Neural progenitor cell (in vitro differentiated cells): ENCODE data around the gene TOX2. TPM values are rescaled to one million over a fixed set of nuclear protein-coding genes. Genes with fewer than 3 reads are reported as not detected.
A peak's percentile ranks its signal among the peaks of the same experiment; 100 is the strongest.

Experiments
- DNase-seq: peaks from one replicate; pipeline ENCODE4 v3.0.0-alpha.2; 2016; ENCODE audit warnings: low spot score
- H2AFZ ChIP-seq: fragments of 200-600 bp; sonication (generic); replicated peaks from 2 replicates; pipeline ENCODE4 v1.6.1; 2016; ENCODE audit warnings: antibody characterized with exemption
- H3F3A ChIP-seq: fragments of 200-600 bp; sonication (generic); 2 replicates; pipeline ENCODE4 v1.6.1; 2016; ENCODE audit warnings: antibody characterized with exemption, low read depth
- H3K27ac ChIP-seq: fragments of 200-600 bp; sonication (generic); 2 replicates; pipeline ENCODE4 v1.5.1; 2016; ENCODE audit warnings: mild to moderate bottlenecking
- H3K27me3 ChIP-seq: fragments of 200-600 bp; sonication (generic); 2 replicates; pipeline ENCODE4 v1.6.1; 2016; ENCODE audit warnings: mild to moderate bottlenecking, moderate library complexity
- H3K36me3 ChIP-seq: fragments of 200-600 bp; sonication (generic); 2 replicates; pipeline ENCODE4 v1.5.1; 2016
- H3K4me1 ChIP-seq: fragments of 200-600 bp; sonication (generic); 2 replicates; pipeline ENCODE4 v1.6.1; 2016; ENCODE audit warnings: mixed run types
- H3K4me2 ChIP-seq: fragments of 200-600 bp; sonication (generic); 2 replicates; pipeline ENCODE4 v1.6.1; 2016
- H3K4me3 ChIP-seq: fragments of 200-600 bp; sonication (generic); 2 replicates; pipeline ENCODE4 v1.5.1; 2016
- H3K79me2 ChIP-seq: fragments of 200-600 bp; sonication (generic); 2 replicates; pipeline ENCODE4 v1.6.1; 2016; ENCODE audit warnings: low read depth
- H3K9ac ChIP-seq: fragments of 200-600 bp; sonication (generic); 2 replicates; pipeline ENCODE4 v1.6.1; 2016
- H3K9me3 ChIP-seq: fragments of 200-600 bp; sonication (generic); 2 replicates; pipeline ENCODE4 v1.5.1; 2016; ENCODE audit warnings: low read depth
- H4K20me1 ChIP-seq: fragments of 200-600 bp; sonication (generic); 2 replicates; pipeline ENCODE4 v1.6.1; 2016; ENCODE audit warnings: low read depth
- H3K27ac Mint-ChIP-seq: 3 replicates; pipeline ENCODE4 v1.8.0; 2021; ENCODE audit warnings: mixed read lengths
- H3K27me3 Mint-ChIP-seq: 2 replicates; pipeline ENCODE4 v1.8.0; 2022; ENCODE audit warnings: low read depth, mild to moderate bottlenecking, inconsistent platforms, moderate library complexity, mixed read lengths; ENCODE audit not compliant: insufficient read depth
- H3K36me3 Mint-ChIP-seq: 3 replicates; pipeline ENCODE4 v1.8.0; 2021; ENCODE audit warnings: mixed read lengths
- H3K4me1 Mint-ChIP-seq: 3 replicates; pipeline ENCODE4 v1.8.0; 2021; ENCODE audit warnings: mixed read lengths
- H3K4me3 Mint-ChIP-seq: 3 replicates; pipeline ENCODE4 v1.8.0; 2021; ENCODE audit warnings: mild to moderate bottlenecking, moderate library complexity, mixed read lengths
- H3K9me3 Mint-ChIP-seq: 3 replicates; pipeline ENCODE4 v1.8.0; 2020; ENCODE audit warnings: mixed read lengths
- EZH2 ChIP-seq: fragments of 200-600 bp; sonication (generic); IDR thresholded peaks from 2 replicates; pipeline ENCODE4 v1.6.1; 2017; ENCODE audit warnings: antibody characterized with exemption, mild to moderate bottlenecking, moderate library complexity
- EZH2phosphoT487 ChIP-seq: fragments of 200-600 bp; sonication (generic); IDR thresholded peaks from 2 replicates; pipeline ENCODE4 v1.6.1; 2017; ENCODE audit warnings: antibody characterized with exemption
- total RNA-seq: library from RNA; depleted of rRNA; stranded (reverse); fragments of >200 nt; gene quantifications from 2 replicates; pipeline ENCODE4 v1.2.3, GENCODE V29; 2015; ENCODE audit warnings: low replicate concordance
- TF ChIP-seq, protein P1 (sequence below): fragments of 200-600 bp; sonication (generic); IDR thresholded peaks from 2 replicates; pipeline ENCODE4 v1.5.1; 2017; ENCODE audit warnings: antibody characterized with exemption, mild to moderate bottlenecking

The TOX2 gene
- total RNA-seq, 1 donor from 2014 or later: not detected

DNA sequence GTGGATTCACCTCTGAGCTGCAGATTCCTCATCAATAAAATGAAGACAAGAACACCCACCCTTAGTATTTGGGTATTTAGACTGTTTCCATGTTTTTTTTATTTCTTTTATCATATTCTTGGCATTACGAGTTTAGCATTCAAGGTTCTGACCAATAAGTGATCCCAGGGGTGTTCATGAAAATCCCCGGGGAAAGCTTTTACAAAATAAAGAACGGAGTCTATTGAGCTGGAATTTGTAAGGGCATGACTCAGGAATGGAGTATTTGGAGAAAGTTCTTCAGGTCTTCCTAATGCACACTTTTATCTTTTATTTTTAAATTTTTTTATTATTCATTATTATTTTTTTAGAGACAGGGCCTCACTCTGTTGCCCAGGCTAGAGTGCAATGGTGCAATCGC is 19.4 kb upstream of the TOX2 start:
- peak overlapping the region; percentile 80 for H2AFZ ChIP-seq
- H3K4me1 ChIP-seq: peaks cover 38% of the 10 kb centered on the region
- H3K4me2 ChIP-seq: peak overlapping the region; percentile 68
- Mint-ChIP-seq H3K27ac (no peak overlapping the region), H3K36me3 (no peaks in the 10 kb centered on the region), H3K9me3 (peaks cover 25% of the 10 kb centered on the region), H3K4me1 (peaks cover 38% of the 10 kb centered on the region), H3K27me3 (peaks cover 6% of the 10 kb centered on the region), H3K4me3 (no peak overlapping the region)
- peaks cover 17% of the 10 kb centered on the region for H3F3A ChIP-seq
- no peak overlapping the region for H3K9ac ChIP-seq
- H3K4me3 ChIP-seq: no peak overlapping the region
- no peak overlapping the region for H3K27ac ChIP-seq
- no peaks in the 10 kb centered on the region for H3K27me3 ChIP-seq
- peaks cover 9% of the 10 kb centered on the region for H3K9me3 ChIP-seq
- TF ChIP-seq EZH2phosphoT487: no peak
- TF ChIP-seq, protein P1, sequence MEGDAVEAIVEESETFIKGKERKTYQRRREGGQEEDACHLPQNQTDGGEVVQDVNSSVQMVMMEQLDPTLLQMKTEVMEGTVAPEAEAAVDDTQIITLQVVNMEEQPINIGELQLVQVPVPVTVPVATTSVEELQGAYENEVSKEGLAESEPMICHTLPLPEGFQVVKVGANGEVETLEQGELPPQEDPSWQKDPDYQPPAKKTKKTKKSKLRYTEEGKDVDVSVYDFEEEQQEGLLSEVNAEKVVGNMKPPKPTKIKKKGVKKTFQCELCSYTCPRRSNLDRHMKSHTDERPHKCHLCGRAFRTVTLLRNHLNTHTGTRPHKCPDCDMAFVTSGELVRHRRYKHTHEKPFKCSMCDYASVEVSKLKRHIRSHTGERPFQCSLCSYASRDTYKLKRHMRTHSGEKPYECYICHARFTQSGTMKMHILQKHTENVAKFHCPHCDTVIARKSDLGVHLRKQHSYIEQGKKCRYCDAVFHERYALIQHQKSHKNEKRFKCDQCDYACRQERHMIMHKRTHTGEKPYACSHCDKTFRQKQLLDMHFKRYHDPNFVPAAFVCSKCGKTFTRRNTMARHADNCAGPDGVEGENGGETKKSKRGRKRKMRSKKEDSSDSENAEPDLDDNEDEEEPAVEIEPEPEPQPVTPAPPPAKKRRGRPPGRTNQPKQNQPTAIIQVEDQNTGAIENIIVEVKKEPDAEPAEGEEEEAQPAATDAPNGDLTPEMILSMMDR: no peak
- TF ChIP-seq EZH2: no peak
- peaks cover 5% of the 10 kb centered on the region for H3K36me3 ChIP-seq
- H4K20me1 ChIP-seq: no peaks in the 10 kb centered on the region
- no peaks in the 10 kb centered on the region for H3K79me2 ChIP-seq
- no peak for DNase-seq

DNA sequence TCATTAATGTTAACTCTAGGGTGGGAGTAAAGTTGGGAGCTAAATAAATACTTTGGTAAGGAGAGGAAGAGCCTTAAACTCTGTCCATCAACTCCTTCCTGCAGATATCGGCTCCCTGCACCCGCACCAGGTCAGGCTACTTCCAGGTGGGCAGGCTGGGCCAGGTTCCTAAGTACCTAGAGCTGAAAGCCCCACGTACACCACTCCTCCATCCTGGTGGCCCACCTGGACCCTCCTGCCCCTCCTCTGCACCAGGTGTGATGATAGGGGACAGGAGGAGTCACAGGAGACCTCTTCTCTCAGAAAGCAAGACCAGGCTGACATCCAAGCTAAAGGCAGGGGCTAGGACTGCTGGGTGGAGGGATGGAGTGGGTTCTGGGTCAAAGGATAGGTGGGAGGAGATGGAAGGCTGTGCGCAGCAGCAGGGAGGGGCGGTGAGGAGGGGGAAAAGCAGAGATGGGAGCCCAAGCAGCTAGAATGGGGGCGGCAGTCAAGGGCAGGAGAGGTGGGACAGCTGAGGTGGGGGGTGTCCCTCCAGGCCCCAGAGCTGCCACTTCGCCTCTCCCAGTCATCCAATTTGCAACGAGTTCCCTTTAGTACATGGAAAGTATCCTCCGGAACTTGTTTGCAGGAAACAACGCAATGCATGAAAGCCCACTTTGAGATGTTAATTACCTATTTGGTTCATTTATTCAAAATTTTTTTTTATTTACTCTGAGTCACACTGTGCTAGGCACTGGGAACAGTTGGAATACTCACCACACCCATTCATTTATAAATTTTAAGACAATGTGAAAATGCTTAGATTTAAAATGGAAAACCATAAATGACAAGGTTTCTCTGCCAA is 15.2 kb upstream of the TOX2 start:
- Histone ChIP-seq H3K79me2 (no peaks in the 10 kb centered on the region), H3K4me1 (peaks cover 44% of the 10 kb centered on the region), H3K9ac (no peak overlapping the region), H3K36me3 (no peaks in the 10 kb centered on the region), H3F3A (peaks cover 14% of the 10 kb centered on the region), H3K27ac (no peak overlapping the region), H2AFZ (no peak overlapping the region), H4K20me1 (no peaks in the 10 kb centered on the region), H3K9me3 (no peaks in the 10 kb centered on the region), H3K4me2 (peak overlapping the region; percentile 49), H3K4me3 (no peak overlapping the region), H3K27me3 (no peaks in the 10 kb centered on the region)
- Mint-ChIP-seq H3K9me3 (peaks cover 14% of the 10 kb centered on the region), H3K4me3 (no peak overlapping the region), H3K27me3 (peaks cover 2% of the 10 kb centered on the region), H3K4me1 (peaks cover 54% of the 10 kb centered on the region), H3K27ac (no peak overlapping the region), H3K36me3 (no peaks in the 10 kb centered on the region)
- no peak for DNase-seq
- TF ChIP-seq EZH2 (no peak), EZH2phosphoT487 (no peak)
- TF ChIP-seq, protein P1: no peak

DNA sequence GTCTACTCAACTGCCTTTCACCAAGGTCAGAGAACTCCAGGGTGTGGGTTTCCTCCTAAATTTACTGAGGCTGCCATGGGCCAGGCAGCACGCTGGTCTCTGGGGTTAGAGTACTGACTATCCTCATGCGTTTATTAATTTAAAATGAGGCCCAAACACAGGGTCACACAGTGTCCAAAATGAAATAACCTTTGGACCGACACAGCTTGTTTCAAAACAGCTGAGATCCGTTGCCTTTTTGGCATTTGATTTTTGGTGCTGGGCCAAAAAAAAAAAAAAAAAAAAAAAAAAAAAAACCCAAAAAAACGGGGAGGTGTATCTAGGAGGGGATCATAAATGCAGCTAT is 14.6 kb upstream of the TOX2 start:
- Mint-ChIP-seq H3K36me3 (no peaks in the 10 kb centered on the region), H3K4me1 (peaks cover 53% of the 10 kb centered on the region), H3K27me3 (peaks cover 2% of the 10 kb centered on the region), H3K27ac (no peak overlapping the region), H3K4me3 (no peak overlapping the region), H3K9me3 (peaks cover 14% of the 10 kb centered on the region)
- no peak overlapping the region for H3K27ac ChIP-seq
- no peaks in the 10 kb centered on the region for H3K9me3 ChIP-seq
- TF ChIP-seq EZH2: no peak
- TF ChIP-seq, protein P1: no peak
- no peak for TF ChIP-seq EZH2phosphoT487
- DNase-seq: no peak
- no peak overlapping the region for H3K9ac ChIP-seq
- no peaks in the 10 kb centered on the region for H3K27me3 ChIP-seq
- no peaks in the 10 kb centered on the region for H3K36me3 ChIP-seq
- peaks cover 43% of the 10 kb centered on the region for H3K4me1 ChIP-seq
- no peak overlapping the region for H3K4me3 ChIP-seq
- H3K79me2 ChIP-seq: no peaks in the 10 kb centered on the region
- H3F3A ChIP-seq: peaks cover 9% of the 10 kb centered on the region
- H4K20me1 ChIP-seq: no peaks in the 10 kb centered on the region
- no peak overlapping the region for H2AFZ ChIP-seq
- H3K4me2 ChIP-seq: peak overlapping the region; percentile 49
